Measurements from ENCODE around the gene RASSF6.
"Not testable (repeated sequence)": the region's sequence is repeated elsewhere in the genome, so short reads cannot be mapped to it uniquely, and the experiment has no call there.

Gene RASSF6

DNA sequence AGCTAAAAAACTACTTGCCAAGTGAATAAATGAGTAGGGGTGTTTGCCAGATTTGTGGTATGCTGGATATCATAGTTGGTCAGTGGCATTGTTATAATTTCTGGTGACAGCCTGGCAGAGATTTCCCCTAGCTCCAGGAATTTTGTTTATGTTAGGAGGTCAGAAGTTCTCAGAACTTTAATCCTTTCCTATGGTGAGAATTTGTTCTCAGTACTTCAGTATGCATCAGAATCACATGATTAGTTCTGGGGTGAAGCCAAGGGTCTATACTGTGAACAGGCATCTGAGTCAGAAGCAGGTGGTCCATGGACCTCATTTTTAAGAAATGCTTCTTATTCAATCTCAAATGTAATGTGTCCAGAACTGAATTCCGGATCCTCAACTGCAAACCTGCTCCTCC is 10.5 kb downstream of the RASSF6 start:
- DNase-seq: no peak

DNA sequence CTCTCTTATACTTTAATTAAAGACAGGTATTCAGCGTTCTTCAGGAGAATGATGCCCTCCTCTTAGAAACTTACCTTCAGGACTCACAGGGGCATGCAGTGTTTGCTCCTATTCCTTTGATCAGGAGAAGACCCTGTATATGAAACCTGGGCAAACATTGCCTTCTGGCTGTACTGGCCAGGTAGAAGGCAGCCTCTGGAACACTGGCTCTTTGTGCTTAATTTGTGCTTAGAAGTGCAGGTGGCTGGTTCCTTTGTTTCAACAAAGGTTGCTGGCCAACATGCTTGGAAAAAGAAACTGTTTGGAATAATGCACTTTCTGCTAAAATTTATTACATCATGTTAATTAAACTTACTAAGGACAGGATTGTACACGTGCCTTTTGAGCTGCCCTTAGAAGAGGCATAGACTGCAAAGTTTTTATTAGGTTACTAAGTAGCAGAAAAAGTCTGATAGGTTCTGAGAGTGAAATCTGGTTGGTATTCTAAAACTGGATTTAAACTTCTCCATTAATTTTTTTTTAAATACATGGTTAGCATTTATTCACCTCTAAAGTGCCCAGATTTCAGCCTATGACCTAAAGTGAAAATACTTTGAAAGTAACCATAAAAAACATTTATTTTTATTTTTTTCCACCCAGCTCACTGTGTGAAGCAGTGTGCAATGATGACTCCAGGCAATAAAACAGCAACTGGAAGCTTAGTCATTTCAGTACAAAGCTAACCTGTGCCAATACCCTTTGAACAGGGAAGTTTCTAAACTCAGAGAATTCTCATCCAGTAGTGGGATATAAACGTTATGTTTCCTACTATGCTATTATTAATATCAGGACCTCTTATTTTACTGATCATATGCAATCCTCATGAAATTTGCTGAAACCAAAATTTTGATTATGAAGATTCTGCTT is 11.3 kb downstream of the RASSF6 start:
- DNase-seq: no peak

DNA sequence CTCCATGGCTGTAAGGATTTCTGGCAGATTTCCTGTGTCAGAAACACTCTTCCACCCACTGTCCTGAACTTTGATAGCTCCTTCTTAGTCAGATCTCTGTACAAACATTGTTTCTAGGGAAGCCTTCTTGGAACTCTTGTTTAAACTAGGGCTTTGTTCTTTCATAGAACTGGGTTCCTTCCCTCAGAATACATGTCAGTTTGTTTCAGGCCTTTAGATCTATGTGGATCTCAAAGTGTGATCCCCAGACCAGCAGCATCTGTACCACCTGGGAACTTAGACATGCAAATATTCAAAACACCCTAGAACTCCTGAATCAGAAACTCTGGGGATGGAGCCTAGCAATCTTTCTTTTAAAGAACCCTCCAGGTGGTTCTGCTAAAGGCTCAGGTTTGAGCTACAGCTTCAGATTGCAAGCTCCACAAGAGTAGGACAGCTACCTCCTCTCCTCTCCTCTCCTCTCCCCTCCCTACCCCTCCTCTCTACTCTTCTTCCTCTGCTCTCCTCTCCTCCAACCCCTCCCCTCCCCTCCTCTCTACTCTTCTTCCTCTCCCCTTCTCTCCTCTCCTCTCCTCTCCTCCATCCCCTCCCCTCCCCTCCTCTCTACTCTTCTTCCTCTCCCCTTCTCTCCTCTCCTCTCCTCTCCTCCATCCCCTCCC is 12.7 kb downstream of the RASSF6 start:
- DNase-seq: no peak

DNA sequence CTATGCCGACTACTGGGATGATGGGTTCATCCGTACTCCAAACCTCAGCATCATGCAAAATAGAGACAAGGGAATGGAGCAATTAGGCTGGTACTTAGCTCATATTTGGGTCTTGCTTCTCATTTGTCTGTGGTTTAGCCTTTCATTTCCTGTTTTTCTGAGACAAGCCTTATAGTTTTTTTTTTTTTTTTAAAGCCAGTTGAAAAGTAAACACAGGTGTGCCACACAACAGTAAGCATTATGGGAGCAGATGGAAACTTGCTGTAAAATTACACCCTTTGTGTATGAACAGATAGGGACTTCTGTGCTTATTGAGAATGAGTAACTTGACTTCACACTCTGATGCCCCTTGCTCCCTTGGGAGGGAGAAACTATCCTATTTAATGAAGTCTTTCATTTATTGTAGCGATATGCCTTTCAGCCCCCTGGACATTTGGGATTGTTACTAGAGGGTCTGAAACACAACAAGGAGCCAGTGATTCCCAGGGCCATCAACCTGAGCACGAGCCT is 13.7 kb downstream of the RASSF6 start:
- DNase-seq: no peak

DNA sequence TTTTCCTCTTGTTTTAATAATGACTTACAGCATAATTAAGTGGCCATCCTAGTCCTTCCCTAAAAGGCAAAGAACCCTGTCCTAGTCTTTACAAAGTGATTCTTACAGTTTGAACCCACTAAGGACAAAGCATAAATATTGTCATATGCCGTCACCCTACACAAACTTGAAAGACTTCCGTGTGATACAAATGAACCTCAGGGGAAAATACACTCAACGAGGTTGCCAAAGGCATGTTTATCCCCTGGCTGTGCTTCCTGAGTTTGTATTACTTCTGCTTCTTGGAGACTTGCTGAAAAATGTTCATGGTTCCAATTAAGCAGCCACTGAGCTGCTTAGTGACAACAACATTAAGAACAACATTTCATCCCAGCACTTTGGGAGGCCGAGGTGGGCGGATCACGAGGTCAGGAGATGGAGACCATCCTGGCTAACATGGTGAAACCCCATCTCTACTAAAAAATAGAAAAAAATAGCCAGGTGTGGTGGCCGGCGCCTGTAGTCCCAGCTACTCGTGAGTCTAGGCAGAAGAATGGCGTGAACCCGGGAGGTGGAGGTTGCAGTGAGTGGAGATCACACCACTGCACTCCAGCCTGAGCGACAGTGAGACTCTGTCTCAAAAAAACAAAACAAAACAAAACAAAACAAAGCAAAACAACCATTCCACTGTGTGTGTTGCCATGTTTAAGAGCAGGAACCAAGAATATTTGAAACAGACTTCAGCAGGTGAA is 16.2 kb downstream of the RASSF6 start:
- no peak for DNase-seq

DNA sequence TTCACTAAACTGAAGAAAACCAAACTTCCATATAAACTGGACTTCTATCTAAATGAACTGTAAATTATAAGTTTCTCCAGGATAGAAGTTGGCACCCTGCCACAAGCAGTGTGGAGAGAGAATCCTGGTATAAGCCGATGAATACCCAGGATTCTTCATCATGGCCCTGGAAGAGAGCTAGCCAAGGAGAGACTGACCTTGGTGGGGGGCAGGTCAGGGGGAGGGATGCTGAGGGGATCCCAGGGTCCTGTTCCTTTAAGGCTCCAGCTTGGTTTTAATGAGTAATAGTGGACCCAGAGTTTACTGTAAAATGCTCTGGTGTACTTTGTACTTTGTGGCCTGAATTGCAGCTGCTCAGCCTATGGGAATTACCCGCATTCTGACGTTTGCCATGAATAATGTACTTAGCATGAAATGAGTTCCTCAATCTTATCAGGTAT is 16.9 kb downstream of the RASSF6 start:
- no peak for DNase-seq

DNA sequence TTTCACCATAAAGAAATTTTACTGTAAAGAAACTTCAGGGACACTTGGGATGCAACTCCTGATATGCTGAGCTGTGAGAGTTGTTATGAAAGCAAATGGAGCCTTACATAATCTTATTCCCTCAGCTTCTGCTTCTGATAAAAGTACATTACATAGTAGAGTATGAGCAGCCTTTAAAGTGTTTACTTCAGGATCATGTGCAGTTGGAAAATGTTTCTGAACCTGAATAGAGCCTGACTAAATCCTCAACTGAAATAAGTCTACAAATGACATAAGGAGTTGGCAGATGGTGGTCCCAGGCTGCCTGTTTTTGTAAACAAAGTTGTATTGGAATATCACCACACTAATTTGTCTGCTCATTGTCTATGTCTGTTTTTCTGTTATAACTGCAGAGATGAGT is 19.3 kb downstream of the RASSF6 start:
- no peak for DNase-seq

DNA sequence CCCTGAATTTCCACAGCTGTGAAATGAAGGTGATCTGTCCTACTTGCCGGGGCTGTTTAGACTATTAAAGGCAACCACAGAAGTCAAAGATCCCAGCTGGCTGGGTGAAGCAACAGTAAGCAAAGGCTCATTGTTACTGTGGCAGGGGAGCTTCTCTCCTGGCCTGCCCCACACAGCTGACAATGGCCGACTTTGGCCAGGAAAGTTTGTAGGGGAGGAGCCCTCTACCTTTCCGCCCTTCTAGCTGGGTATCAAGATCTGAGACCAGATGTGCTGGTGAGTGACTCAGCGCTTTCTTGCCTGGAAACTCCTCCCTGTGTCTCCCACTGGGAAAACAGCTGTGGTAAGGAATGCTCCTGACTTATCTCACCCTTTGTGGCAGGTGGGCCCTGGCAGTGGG is 21.1 kb downstream of the RASSF6 start:
- no peak for DNase-seq

DNA sequence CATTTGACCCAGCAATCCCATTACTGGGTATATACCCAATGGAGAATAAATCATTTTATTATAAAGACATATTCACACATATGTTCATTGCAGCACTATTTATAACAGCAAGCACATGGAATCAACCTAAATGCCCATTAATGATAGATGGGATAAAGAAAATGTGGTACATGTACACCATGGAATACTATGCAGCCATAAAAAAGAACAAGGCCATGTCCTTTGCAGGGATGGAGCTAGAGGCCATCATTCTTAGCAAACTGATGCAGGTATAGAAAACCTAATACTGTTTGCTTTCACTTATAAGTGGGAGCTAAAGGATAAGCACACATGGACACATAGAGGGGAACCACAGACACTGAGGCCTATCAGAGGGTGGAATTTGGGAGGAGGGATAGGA is 22.6 kb downstream of the RASSF6 start:
- no peak for DNase-seq

DNA sequence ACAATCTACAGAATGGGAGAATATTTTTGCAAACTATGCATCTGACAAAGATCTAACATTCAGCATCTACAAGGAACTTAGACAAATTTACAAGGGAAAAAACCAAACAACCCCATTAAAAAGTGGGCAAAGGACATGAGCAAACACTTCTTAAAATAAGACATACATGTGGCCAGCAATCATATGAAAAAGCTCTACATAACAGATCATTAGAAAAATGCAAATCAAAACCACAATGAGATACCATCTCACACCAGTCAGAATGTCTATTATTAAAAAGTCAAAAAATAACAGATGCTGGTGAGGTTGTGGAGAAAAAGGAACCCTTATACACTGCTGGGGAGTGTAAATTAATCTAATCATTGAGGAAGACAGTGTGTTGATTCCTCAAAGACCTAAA is 23.1 kb downstream of the RASSF6 start:
- not testable (repeated sequence) for DNase-seq

DNA sequence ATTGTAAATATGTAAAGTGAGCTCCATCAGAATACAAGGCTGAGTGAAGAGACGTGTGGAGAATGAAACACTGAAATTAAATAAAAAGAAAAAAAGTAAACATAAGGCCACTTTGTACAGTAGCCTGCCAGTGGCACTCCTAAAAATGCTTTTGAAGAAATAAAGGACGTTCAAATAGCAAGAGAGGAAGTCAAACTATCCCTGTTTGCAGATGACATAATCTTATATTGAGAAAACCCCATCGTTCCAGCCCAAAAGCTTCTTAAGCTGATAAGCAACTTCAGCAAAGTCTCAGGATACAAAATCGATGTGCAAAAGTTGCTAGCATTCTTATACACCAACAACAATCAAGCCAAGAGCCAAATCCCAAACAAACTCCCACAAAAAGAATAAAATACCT is 24.2 kb downstream of the RASSF6 start:
- DNase-seq: no peak

DNA sequence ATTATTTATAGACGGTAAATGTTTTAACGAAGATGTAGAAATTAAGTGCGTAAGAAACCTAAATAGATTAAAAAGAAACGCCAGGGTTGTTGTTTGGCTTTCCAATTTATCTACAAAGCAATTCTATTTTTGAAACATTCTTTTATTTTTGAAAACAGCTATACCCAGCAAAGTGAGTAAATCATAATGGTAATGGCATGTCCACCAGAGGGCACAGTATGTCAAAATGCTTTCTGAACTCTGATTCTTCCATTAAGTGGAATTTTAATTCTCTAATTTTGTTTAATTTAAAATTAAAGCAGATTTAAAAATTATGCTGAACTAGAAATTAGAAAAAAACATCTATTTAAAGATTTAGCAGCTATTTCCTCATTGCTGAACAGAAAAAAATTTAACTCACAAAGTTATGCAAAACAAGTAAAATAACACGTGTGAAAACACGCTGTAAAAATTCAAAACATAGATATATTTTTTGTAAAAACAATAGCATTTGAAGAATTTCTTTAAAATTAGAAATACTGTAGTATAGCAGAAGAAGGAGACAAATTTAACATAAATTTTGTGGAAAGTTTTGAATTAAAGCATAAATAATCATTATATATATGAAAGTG is 26.5 kb downstream of the RASSF6 start:
- no peak for DNase-seq

DNA sequence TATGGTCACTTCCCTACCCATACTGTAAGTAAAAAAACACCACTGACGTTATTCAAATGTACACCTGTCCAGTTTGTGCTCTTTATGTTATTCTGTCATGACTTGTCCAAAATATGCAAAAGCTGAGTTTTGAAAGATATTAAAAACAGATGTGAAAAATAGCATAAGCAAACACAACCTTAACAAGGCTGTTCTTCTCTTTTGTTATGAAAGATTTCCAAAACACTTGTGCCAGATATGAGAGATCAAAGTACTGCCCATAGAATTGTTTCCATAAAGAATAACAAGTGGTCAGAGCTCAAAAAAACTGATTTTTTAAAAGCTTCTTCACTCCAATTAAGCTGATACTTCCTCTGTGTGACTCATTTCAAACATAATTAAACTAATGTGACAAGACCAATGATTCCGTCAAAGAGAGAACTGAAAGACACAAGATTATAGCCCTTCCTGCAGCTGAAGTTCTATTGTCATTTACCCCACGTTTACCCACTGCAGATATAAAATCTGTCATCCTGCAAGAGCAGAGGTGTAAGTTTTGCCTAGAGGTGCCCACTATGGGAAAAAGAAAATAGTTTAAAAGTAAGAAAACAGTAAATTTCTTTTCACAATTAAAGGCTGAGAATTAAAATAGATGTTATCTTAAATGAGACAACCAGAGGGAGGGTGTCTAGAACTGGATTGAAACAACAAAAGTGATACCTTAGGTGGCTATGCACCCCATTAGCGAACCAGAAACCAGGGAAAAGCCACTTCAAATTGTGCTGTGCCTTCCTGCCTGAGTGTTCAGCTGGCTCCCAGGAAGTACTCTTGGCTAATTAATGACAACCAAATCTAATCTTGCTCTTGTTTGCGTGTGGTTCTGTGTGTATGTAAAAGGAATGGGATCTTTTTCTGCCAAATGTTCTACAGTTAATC is 30.1 kb downstream of the RASSF6 start:
- DNase-seq: no peak

DNA sequence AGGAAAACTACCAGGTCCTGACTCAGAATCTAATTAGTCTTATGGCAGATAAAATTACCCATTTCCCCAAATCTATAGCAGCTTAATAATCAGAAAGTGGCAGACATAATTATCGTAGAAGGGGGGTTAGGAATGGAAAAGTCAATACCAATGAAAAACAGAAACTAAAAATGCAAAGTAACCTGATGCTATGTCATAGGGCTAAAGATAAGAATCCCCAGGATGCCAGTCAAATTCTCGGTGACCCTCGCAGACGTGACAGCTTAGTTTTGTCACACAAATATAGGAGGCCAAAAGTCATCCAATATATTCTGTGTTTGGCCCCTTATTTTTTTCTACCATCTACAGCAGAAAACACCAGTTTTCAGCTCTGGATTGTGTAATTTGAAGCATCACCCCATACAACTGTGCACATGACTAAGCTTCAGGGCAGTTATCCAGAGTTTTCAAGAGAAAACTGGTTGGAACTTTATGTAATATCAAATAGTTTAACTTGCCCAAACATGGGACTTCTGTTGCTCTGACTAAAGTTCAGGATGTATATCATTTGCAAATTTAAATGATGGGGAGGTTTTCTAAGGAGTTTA is 30.9 kb downstream of the RASSF6 start:
- DNase-seq: no peak

DNA sequence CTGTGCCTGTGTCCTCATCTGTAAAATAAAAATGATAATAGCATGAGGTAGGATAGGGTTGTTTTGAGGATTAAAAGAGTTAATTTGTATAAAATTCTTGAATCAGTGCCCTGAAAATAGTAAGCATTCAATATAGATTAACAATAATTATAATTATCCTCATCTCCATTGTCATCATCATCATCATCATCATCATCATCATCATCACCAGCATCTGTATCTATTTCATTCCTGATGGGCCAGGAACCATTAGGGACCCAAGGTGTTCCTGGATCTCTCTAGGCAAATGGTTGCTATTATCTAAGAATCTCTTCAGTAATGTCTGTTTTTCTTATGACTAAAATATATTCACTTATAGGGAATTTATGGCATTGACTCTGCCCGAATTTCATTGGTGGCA is 31.6 kb downstream of the RASSF6 start:
- DNase-seq: no peak

DNA sequence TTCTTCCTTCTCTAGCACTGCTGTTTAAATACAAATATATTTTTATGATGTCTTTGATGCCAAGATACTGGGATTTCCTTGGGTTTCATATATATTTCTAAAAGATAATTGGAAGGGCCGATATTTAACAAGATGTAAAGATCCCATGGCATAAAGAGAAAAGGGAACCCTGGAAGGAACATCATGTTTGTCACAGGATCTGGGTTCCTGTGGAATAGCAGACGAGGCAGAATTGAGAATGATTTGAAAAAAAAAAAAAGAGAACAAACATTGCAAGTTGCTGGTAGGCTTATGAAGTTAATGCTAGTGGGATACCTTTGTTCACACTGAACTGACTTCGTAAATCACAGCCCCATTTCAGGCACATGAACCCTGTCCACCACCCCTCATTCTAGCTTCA is 33.6 kb downstream of the RASSF6 start:
- no peak for DNase-seq

DNA sequence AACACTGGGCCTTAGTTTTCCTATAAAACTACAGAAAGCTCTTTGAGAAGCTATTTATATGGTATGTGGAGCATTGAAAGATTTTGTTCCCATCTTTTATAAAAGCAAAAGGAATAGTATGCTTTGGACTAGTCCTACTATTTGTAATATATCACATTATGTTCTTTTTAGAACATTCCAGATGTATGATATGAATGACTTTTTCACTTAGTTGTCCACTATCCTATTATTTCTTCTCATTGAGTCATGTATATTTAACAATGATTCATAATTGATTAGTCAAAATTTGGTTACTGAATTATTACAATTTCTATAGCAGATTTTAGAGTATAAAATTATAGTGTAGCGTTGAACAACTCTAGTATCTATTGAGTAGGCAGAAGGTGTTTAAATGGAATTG is 34.2 kb downstream of the RASSF6 start:
- DNase-seq: no peak

DNA sequence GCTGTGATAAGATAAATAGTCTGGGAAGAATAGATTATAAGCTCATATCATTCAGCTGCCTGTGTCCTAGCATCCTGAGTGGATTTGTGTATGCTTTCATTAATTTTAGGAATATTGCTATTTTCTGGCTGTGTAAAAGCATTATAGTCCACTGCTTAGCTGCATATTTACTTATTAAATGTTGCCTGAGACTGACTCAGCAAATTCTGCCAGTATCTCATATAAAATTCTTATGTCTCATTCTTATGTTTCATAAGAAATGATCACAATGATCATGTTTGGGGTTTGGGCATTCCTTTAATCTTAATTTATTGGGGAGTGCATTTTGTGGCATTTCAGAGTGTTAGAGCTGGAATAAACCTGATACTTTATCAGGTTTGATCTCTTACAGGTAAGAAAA is 34.9 kb downstream of the RASSF6 start:
- DNase-seq: no peak

DNA sequence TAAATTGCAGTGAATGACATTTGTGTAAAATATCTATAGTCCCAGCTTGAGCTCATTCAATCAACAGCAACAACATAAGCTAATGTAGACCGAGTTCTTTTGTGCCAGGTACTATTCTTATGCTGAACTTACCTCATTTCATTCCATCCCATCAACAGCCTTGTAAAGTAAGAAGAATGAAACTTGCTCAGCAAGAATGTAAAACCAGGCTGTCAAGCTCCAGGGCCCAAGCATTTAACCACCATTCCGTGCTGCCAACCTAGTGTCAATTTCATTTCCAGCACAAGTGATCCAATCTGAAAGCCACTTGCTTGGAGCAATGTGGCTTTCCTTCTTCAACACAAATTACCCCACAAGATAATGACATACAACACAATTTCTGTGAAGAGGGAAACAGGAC is 36.6 kb downstream of the RASSF6 start:
- no peak for DNase-seq

DNA sequence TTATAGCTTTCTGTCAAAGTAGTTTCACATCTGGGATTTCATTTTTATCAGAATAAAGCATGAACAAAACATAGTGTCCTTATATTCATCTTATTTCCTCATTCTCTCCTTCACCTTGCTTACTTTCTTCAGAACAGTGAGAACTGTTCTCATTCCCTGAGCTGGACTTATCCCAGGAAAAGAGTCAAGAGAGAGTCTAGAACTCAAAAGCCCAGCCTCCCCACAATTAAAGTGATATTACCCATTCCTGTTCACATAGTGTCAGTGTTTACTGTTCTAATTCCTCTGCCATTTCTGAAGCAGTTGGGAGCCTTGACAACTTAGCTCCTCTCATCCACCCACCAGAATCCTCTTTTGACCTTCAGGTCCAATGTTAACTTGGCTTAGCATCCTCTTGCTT is 42.9 kb downstream of the RASSF6 start:
- DNase-seq: no peak

DNA sequence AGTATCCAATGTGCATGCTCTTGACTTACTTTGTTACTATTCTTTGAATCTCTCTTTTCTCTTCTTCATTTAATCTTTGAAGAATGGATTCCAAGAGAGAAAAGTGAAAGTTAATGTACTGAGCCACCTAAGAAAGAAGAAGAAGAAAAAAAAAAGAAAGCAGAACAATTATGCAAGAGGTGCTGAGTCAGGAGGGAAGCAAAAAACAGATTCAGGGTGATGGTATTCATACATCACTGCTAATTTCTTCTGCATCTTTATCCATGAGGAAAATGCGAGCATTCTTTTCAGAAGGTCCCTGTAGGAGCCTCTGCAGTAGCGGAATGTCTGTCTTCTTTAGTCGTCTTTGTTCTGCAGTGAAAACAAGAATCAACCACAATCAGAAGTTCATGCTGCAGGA is 43.9 kb downstream of the RASSF6 start:
- no peak for DNase-seq

DNA sequence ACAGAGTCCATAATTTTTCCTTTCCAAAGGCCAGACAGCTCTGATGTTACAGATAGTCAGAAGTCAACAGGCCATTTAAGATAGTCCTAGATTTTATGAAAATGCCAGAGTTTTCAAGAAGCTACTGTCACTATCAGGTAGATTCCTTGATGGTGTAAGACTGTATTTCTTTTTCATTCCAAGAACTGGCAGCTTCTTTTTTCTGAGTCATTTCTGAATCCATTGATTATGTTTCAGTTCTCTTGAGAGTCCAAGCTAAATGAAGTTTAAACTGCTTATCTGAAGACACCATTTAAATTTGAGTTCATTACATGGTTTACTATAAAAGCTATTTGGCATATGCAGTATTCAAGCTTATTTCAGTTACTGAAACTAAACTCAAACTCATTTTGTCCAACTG is 44.6 kb downstream of the RASSF6 start:
- DNase-seq: no peak

Data from activated CD4-positive, alpha-beta T cell treated with anti-CD3 and anti-CD28 coated beads for 4 hours (primary cell).